KG1 (cell line): ENCODE results near the gene ABITRAM.
"Not testable (repeated sequence)": the region's sequence is repeated elsewhere in the genome, so short reads cannot be mapped to it uniquely, and the experiment has no call there.

Experiments
- DNase-seq: peaks from one replicate; lab custom pipeline; 2025; lab: John Stamatoyannopoulos, UW

Gene ABITRAM, protein sequence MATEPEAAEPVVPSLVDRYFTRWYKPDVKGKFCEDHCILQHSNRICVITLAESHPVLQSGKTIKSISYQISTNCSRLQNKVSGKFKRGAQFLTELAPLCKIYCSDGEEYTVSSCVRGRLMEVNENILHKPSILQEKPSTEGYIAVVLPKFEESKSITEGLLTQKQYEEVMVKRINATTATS

DNA sequence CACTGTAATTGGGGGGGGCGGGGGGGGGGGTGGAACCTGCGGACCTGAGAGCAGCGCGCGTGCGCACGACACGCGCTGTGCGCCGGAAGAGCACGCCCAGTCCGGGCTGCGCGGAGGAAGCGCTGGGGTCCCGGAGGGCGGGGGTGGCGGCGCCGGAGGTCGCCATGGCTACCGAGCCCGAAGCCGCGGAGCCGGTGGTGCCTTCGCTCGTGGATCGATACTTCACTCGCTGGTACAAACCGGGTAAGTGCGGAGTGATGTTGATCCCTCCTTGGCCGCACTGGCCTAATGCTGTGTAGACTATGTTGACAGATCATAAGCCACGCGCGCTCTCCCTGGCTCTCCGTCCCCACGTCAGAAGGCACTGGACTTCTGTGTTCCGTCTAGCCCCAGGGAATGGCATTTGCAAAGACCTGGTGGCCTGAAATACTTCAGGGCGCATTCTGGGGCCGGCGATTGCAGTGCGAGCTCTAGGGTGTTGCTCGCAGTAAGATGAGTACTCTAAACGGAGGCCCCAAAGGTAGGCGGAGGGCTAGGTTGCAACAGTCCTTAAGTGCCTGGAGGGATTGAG, at the start of gene ABITRAM:
TSS of gene ABITRAM (plus strand) at position 78 of the 571 bp plus-strand sequence. CDS start at position 165, 87 bp downstream.
- DNase-seq: peak; percentile 90

DNA sequence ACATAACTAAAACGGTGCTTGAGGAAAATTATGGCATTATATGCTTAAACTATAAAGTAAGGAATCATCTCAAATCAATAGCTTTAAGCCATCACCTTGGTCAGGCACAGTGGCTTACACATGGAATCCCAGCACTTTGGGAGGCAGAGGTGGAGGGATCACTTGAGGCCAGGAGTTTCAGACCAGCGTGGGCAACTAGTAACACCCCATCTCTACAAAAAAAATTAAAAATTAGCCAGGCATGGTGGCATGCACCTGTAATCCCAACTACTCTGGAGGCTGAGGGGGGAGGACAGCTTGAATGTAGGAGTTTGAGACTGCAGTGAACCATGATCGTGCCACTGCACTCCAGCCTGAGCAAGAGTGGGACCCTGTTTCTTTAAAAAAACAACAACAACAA, 49.5 kb upstream of the ABITRAM start:
- DNase-seq: no peak

DNA sequence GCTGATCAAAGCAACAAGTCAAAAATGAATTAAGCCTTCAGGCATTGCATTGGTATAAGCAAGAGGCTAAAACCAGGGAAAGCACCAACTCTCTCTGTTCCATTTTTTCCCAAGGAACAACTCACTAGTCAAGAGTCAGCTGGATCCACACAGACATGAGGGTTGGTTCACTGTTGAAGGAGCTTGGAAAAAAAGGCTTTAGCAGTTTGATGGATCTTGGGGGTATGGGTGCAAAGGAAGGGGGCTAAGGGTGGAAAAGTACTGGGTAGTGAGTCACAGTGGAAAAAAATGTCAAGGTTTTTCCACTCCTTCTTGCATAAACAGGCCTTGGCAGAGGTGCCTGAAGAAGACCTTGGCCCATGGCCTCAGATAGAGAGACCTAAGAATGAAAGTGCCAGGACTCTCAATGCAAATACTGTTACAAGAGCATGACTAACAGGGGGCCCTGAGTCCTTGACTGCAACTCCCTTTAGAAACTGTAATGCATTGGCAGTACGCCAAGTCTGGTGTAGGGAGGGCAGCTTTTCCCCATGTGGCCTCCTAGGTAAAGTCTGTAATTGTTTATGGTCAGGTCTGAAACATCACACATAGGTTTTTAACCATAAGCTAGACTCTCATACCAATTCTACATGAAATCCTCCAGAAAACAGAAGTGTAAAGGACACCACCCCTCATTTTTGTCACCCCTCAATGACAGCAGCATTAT, 48.4 kb upstream of the ABITRAM start:
- no peak for DNase-seq

DNA sequence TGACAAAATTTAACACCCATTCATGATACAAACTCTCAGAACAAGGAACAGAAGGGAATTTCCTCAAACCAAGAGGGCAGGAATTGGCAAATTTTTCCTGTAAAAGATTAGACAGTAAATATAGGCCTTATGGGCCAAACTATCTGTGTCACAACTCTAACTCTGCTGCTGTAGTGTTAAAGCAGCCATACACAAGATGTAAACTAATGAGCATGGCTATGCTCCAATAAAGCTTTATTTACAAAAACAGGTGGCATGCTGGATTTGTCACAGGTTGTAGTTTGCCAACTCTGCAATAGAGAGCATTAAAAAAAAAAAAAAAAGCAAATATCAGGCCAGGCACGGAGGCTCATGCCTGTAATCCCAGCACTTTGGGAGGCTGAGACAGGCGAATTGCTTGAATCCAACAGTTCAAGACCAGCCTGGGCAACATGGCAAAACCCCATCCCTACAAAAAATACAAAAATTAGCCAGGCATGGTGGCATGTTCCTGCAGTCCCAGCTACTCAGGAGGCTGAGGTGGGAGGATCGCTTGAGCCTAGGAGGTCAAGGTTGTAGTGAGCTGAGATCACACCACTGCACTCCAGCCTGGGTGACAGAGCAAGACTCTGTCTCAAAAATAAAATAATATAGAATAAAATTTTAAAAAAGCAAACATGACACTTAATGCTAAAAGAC, 47.5 kb upstream of the ABITRAM start:
- not testable (repeated sequence) for DNase-seq

DNA sequence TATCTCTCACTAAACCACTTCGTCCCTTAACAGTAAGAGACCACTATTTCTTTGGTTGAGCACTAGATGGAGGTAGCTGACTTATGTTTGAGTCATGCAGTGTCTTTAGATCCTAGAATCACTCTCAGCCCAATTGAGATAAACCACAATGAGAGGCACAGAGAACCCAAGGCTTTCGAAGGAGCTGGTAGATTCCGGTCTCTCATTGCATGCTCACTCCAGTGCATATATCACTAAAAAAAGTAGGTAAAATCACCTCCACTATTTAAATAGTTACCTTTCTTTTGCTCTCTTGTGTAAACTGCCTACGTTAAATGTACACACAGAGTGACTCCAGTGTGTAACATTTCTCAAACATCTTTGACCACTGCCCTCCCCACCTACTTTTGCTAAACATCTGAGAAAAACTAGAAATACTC, 44.5 kb upstream of the ABITRAM start:
- DNase-seq: no peak

DNA sequence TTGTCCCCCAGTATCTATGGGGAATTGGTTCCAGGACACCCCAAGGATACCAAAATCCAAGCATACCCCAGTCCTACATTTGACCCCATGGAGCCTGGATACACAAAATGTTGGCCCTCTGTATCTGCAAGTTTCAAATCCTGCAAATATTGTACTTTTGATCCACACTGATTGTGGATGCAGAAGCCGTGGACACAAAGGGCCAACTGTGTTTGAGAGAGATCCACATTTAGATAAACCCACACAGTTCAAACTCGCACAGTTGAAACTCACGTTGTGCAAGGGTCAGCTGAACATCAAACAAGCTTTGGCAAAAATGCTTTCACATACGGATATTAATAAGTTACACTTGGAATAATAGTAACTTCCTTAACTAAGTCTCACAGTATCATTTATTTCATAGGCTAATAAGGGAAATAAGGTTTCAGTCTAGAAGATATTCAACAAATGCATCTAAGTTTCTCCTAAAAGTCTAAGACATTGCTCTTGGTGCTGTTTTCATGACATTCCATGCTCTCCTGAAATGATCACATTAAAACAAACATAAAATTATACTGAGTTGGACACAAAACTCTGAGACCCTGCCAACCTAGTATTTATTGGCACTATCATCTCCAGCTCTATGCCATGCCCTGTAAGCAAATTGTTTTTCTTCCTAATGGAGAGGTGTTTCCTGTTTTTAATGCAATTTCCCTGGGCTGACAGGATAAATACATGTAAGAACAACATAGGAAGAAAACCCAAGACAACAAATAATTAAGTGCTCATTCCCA, 39.8 kb upstream of the ABITRAM start:
- DNase-seq: no peak

DNA sequence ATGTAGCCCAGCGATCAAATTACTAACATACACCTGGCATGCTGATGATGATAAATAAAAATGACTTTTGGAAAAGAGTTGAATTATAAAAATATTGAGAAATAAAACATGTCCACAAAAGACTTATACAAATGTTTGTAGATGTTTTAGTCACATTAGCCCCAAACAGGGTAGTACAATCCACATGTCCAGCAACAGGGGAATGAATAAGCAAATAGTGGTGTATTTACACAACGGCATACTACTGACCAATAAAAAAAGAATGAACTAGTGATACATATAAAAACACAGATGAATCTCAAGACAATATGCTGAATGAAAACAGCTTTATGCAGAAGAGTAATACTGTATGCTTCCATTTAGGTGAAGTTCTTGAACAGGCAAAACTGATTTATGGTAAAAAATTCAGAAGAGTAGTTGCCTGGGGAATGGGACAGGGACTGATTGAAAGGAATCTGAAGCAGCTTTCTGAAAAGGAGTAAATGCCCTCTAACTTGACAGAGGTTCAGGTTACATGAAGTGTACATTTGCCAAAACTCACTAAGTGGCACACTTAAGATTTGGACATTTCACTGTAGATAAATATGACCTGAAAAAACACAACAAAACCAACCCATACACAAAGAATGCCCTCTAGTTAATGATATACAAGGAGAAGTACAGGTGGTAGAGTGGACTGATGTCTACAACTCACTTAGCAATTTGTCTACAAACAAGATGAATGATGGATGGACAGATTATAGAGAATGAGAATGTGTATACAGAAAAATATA, 36.7 kb upstream of the ABITRAM start:
- no peak for DNase-seq

DNA sequence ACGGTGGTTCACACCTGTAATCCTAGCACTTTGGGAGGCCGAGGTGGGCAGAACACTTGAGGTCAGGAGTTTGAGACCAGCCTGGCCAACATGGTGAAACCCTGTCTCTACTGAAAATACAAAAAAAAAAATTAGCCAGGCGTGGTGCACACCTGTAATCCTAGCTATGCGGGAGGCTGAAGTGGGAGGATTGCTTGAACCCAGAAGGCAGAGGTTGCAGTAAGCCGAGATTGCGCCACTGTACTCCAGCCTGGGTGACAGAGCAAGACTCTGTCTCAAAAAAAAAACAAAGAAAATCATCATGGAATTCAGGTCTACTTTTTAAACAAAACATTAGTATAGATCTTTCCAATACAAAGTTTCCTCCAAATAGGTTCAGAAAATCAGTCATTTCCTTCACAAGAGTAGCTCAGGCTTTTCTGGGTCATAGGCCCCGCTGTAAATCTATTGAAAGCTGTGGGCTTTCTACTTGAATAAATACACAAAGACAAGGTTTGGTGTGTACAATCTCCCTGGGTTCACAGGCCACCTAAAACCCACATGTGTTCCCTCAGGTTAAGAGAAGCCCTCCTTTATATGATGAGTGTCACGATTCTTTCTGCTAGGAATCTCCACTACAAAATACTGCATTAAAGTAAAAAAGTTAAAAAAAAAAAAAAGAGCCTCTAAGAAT, 35.0 kb upstream of the ABITRAM start:
- not testable (repeated sequence) for DNase-seq

DNA sequence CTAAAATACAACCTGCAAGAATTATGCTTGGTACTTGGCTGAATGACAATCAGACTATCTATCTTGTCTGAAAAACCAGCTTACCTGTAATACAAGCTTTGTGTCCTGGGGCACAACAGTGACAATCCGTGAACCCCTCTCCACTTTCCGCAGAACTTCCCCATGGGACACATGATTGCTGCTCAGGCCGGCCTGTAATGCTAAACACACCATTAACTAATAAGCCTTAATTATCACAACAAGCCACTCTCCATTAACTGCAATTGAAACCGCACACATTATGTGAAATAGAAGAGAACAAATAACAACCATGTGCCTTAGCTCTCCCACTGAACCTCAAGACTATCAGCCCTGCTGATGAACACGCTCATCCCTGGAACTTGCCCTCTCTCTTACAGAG, 34.0 kb upstream of the ABITRAM start:
- no peak for DNase-seq

DNA sequence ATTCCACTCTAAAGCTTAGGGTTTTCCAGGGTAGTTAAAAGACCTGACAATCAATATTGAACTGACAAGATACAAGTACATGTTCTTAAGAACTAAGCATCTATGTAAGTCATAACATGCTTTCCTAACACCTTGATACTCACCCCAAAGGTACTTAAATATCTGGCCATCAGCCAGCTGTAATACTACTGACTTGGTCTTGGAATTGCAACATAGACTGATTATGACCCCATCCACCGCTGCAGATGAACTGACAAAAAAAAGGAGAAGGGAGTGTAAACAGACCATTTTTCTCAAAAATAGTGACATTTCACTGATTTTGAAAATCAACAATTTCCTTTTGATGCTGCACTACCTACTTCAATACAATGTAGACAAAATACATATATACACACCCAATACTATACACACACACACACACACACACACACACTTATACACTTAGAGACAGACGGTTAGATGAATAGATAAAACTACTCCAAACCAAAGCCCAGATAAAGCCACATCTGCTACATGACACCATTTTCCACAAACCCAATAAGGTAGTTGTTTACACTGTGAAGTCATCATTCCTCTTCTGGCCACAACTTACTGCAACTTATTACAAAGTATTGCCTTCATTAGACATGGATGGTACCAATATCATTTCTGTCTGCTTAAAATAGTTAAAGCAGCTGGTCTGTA, 30.6 kb upstream of the ABITRAM start:
- DNase-seq: no peak

DNA sequence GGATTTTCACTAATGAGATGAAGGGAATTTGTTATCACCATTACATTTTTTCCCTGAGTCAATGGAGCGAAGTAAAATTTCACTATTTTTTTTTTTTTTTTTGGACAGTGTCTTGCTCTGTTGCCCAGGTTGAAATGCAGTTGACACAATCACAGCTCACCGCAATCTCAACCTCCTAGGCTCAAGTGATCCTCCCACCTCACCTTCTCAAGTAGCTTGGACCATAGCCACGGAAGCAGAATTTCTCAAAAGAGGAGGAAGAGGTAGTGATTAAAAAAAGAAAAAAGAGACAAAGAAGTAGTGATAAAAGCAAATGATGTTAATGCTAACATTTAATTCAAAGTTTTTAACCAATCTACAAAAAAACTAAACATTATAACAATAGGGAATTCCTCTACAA, 30.0 kb upstream of the ABITRAM start:
- DNase-seq: no peak

DNA sequence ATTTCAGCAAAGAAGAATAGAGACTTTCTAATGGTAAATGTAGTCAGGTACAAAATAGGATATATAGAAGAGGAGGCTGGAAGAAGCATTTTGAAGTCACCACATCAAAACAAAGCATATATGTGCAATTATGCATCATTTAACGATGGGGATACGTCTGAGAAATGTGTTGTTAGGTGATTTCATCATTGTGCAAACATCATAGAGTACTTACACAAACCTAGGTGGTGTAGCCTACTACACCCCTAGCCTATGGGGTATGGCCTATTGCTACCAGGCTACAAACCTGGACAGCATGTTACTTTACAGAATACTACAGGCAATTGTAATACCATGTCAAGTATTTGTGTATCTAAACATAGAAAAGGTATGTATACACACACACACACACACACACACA, 28.7 kb upstream of the ABITRAM start:
- DNase-seq: no peak

DNA sequence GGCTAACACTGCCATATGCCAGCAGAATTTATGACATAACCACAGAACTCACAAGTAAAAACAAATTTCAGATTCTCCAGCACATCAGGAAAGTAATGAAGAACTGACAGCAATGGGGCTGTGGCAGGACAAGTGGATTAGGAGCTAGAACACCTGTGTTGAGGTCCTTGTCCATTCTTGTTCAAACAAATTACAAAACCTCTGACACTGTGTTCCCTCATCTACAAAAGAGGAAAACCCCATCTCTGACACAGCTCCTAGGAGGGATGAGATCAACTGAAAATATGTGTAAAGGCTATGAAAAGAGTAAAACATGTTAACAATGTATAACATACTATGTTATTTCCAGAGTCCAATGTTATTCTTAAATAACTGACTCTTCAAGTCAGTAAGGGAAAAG, 23.8 kb upstream of the ABITRAM start:
- no peak for DNase-seq

DNA sequence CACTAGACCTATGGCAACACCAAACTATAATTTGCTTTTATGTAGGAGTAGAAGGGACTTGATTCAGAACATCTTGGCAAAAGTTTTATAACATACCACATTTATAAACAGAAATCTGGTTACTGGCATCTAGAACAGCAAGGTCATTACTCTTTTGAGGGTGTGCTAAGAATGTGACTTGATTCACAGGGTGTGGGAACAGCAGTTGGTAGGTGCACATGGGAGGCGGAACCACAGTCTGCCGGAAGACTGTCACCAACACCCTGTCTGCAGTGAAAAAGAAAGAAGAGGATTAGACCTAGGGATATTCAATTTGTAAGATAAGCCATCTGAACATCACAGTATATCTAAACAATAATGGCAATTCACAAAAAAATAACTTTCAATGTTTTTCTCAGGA, 23.3 kb upstream of the ABITRAM start:
- no peak for DNase-seq

DNA sequence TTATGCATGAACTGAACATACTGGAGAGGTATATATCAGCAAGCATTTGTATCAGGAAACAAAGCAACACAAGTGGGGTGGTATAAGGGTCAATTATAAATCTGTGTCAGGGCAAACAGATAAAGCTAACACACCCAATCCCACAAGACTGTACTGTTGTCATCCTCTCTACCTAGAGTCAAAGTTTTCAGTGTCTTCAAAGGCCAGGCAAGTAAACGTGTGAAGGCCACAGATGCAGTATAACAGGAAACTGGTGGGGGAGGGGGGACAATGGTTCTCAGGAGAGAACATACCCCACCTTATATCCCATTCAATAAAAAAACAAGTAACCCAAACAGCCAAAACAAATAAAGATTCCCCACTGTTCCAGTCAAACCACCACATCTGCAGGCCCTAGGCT, 22.4 kb upstream of the ABITRAM start:
- no peak for DNase-seq

DNA sequence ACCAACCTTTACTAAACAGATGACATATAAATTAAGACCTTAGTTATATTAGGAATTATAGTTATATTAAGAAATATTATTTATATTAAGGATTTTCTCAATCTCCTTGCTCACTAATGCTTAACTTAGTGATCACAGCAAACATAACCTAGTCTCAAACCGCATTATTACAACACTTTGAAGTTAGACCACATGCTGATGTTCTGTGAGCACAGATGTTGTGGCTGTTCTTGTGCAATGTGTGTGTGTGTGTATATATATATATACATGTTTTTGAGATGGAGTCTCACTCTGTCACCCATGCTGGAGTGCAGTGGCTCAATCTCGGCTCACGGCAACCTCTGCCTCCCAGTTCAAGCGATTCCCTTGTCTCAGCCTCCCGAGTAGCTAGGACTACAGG, 20.8 kb upstream of the ABITRAM start:
- no peak for DNase-seq

DNA sequence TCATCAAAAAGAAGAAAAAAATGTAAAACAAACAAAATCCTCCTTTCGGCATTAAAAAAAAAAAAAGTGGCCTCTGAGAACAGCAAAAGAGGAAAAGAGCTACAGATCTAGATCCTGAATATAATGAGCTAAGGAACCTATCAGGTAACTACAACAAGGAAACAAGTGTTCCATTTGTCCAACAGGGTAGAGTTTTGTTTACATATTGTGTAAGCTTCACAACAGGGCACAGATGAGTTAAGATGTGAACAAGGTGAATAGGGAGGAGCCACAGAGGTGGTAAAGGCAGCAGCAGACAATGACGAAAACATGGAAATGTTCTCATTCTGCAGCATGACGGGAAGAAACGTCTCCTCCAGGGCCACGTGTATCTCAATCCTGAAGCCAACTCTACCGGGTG, 14.7 kb upstream of the ABITRAM start:
- DNase-seq: no peak

DNA sequence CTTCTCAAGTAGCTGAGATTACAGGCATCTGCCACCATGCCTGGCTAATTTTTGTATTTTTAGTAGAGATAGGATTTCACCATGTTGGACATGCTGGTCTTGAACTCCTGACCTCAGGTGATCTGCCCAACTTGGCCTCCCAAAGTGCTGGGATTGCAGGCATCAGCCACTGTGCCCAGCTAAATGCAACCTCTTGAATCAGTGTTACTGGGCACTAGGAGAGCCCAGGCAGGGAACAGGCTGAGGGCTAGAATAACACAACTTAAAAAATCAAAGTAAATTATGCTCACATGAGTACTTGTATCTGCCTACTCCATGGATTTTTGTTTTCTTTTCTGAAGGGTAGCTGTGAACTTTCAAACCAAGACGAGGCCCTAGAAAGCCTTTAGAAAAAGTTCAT, 13.8 kb upstream of the ABITRAM start:
- not testable (repeated sequence) for DNase-seq

DNA sequence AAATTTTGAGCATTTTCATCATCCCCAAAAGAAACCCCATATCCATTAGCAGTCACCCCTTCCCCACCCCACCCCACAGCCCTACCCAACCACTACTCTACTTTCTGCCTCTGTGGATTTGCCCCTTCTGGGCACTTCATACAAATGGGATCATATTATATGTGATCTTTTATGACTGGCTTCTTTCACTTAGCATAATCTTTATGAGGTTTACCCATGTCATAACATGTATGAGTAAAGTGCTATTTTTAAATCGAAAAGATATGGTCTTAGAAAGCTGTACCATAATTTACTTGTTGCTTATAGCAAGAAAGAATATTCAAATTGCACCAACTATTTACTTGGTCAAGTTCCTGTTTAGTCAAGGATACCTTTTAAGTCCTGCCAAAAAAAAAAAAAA, 13.0 kb upstream of the ABITRAM start:
- DNase-seq: no peak

DNA sequence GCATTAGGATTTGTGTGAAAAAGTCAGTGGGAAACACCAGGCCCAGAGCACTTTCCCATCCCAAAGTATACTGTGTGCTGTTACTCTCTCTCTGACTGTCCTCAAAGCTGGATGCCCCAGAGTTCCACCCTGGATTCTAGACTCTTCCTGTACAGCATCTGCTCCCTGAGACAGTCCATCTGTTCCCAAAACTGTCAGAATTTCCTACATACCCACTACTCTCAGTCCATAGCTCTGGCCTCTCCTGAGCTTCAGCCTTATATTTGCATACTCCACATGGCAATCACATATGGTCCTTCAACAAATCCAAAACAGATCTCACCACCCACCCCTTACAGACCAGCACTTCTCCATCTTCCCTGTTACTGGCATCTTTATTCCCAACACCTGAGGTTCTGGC, 9.7 kb upstream of the ABITRAM start:
- DNase-seq: no peak
